ENCODE data around the gene SORCS1. TPM values are rescaled to one million over a fixed set of nuclear protein-coding genes. Genes with fewer than 3 reads are reported as not detected.

Gene SORCS1
- total and polyA plus RNA-seq, 4 donors, result 0.08 to 0.21 (median 0.09) TPM; not detected in 1

DNA sequence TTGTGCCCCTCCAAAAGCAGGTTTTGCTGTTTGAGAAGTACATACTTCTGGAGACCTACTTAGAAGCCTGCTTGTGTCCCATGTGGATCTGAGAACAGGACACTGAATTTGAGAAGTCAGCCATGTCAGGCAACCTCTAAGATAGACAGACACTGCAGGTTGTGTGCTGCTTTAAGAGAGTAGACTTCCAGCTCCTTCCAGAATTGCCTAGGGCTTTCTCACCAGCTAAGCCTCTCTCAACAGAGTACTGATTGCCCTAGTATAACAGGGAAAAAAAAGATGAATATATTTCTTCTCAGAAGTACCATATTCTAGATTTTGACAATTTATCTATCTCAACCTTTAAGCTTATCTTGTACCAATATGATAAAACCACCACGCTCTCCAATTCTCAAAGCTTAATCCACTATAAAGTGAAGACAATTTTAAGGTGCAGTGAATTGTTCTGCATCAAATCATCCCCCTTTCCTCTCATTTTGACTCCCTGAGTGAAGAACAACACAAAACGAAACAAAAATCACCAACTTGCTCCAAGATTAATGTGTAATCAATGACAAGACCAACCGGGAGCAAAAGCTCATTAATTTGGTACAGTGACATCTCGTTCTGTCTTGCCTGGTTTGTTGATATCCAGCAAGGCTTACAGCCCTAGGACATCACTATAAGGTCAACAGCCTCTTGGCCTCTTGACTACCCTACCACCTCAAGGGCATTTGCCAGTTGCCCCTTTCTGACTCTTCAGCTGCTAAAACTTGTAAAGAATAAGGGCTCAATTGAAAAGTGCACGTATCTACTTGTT is 214.6 kb downstream of the SORCS1 start:
- Histone ChIP-seq H3K9ac (ENCODE audit: low read depth in 1 of 2, low read length in 2 of 2) (no peak overlapping the region), H3K4me1 (ENCODE audit: control insufficient read depth in 4 of 4, insufficient read depth in 4 of 4, low read length in 3 of 4) (no peaks in the 10 kb centered on the region), H3K36me3 (ENCODE audit: control insufficient read depth in 4 of 4, insufficient read depth in 3 of 4, low read depth in 1 of 4, low read length in 3 of 4) (no peaks in the 10 kb centered on the region), H3K27me3 (ENCODE audit: control insufficient read depth in 4 of 4, insufficient read depth in 4 of 4, low read length in 3 of 4) (no peaks in the 10 kb centered on the region), H3K27ac (ENCODE audit: low read depth in 1 of 2, low read length in 2 of 2) (no peak overlapping the region), H3K9me3 (ENCODE audit: control insufficient read depth in 4 of 4, low read length in 3 of 4) (no peaks in the 10 kb centered on the region), H3K4me3 (ENCODE audit: low read depth in 1 of 3, low read length in 3 of 3) (no peak overlapping the region)
- 81% methylated on average over 5 of the region's 5 CpGs for WGBS
- no peak for DNase-seq (ENCODE audit: low spot score)
- TF ChIP-seq EGR1 (IDR thresholded peaks at IDR 0.05; ENCODE audit: low read depth in 2 of 2) (no peak), MAX (IDR thresholded peaks at IDR 0.05) (no peak), NR2F2 (IDR thresholded peaks at IDR 0.05) (no peak), TAF1 (conservative IDR thresholded peaks at IDR 0.05) (no peak), GABPA (IDR thresholded peaks at IDR 0.05 in 1 of 2, conservative IDR thresholded peaks at IDR 0.05 in 1 of 2) (no peak)

GRCh38 chr10:106947643-106948042 is 216.9 kb downstream of the SORCS1 start:
- Histone ChIP-seq H3K36me3 (ENCODE audit: control insufficient read depth in 4 of 4, insufficient read depth in 3 of 4, low read depth in 1 of 4, low read length in 3 of 4) (no peaks in the 10 kb centered on the region), H3K9me3 (ENCODE audit: control insufficient read depth in 4 of 4, low read length in 3 of 4) (no peaks in the 10 kb centered on the region), H3K27ac (ENCODE audit: low read depth in 1 of 2, low read length in 2 of 2) (no peak overlapping the region), H3K4me3 (ENCODE audit: low read depth in 1 of 3, low read length in 3 of 3) (no peak overlapping the region), H3K27me3 (ENCODE audit: control insufficient read depth in 4 of 4, insufficient read depth in 4 of 4, low read length in 3 of 4) (no peaks in the 10 kb centered on the region), H3K9ac (ENCODE audit: low read depth in 1 of 2, low read length in 2 of 2) (no peak overlapping the region), H3K4me1 (ENCODE audit: control insufficient read depth in 4 of 4, insufficient read depth in 4 of 4, low read length in 3 of 4) (no peaks in the 10 kb centered on the region)
- TF ChIP-seq ZBTB33 (IDR thresholded peaks at IDR 0.05) (no peak), GABPA (IDR thresholded peaks at IDR 0.05 in 1 of 2, conservative IDR thresholded peaks at IDR 0.05 in 1 of 2) (no peak), HNF4A (conservative IDR thresholded peaks at IDR 0.05) (no peak), RAD21 (IDR thresholded peaks at IDR 0.05) (no peak), ATF3 (IDR thresholded peaks at IDR 0.05) (no peak), EGR1 (IDR thresholded peaks at IDR 0.05; ENCODE audit: low read depth in 2 of 2) (no peak), NR2F2 (IDR thresholded peaks at IDR 0.05) (no peak)
- WGBS, result 96% methylated on average over 3 of the region's 3 CpGs
- DNase-seq (ENCODE audit: low spot score), result no peak

DNA sequence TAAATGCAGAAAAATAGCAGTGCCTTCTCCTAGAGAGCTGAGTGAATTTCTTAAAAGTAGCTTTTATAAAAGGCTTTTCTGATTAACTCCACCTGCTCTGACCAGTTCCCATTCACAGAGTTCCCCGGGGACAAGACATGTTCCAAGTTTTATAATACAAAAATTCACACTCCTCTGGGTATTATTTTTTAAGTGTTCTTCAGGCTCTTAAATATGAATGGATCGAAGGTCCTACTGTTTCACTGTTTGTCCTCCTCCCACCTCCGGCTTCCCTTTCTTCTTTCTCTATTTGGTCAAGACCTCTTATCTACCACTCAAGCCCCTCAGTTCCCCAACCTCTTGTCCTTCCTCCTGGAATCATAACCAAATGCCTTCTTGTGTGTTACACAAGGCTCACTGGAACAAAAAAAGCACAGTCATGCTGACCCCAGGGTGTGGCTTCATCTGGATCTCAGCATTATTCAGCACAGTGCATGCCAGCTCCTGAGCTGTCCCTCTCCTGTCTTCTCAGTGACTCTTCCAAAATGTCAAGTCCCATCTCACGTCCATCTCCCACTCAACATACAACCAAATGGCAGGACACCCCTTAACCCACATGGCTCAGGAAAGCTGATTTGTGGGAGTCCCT is 222.4 kb downstream of the SORCS1 start:
- DNase-seq (ENCODE audit: low spot score), result no peak
- WGBS, result 87% methylated on average over 4 of the region's 4 CpGs
- no peak for TF ChIP-seq ZBTB33 (IDR thresholded peaks at IDR 0.05)
- no peak for TF ChIP-seq EGR1 (IDR thresholded peaks at IDR 0.05; ENCODE audit: low read depth in 2 of 2)
- TF ChIP-seq NR2F2 (IDR thresholded peaks at IDR 0.05), result no peak
- no peak for TF ChIP-seq RAD21 (IDR thresholded peaks at IDR 0.05)
- TF ChIP-seq MAX (IDR thresholded peaks at IDR 0.05), result no peak
- TF ChIP-seq TAF1 (conservative IDR thresholded peaks at IDR 0.05), result no peak
- TF ChIP-seq ATF3 (IDR thresholded peaks at IDR 0.05), result no peak
- no peak for TF ChIP-seq HNF4G (IDR thresholded peaks at IDR 0.05)
- TF ChIP-seq YY1 (IDR thresholded peaks at IDR 0.05), result no peak
- TF ChIP-seq JUND (IDR thresholded peaks at IDR 0.05), result no peak
- TF ChIP-seq SP1 (IDR thresholded peaks at IDR 0.05), result no peak
- TF ChIP-seq, protein P1, sequence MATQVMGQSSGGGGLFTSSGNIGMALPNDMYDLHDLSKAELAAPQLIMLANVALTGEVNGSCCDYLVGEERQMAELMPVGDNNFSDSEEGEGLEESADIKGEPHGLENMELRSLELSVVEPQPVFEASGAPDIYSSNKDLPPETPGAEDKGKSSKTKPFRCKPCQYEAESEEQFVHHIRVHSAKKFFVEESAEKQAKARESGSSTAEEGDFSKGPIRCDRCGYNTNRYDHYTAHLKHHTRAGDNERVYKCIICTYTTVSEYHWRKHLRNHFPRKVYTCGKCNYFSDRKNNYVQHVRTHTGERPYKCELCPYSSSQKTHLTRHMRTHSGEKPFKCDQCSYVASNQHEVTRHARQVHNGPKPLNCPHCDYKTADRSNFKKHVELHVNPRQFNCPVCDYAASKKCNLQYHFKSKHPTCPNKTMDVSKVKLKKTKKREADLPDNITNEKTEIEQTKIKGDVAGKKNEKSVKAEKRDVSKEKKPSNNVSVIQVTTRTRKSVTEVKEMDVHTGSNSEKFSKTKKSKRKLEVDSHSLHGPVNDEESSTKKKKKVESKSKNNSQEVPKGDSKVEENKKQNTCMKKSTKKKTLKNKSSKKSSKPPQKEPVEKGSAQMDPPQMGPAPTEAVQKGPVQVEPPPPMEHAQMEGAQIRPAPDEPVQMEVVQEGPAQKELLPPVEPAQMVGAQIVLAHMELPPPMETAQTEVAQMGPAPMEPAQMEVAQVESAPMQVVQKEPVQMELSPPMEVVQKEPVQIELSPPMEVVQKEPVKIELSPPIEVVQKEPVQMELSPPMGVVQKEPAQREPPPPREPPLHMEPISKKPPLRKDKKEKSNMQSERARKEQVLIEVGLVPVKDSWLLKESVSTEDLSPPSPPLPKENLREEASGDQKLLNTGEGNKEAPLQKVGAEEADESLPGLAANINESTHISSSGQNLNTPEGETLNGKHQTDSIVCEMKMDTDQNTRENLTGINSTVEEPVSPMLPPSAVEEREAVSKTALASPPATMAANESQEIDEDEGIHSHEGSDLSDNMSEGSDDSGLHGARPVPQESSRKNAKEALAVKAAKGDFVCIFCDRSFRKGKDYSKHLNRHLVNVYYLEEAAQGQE (IDR thresholded peaks at IDR 0.05), result no peak
- TF ChIP-seq HNF4A (conservative IDR thresholded peaks at IDR 0.05), result no peak

More for the DNA sequence above, 222.4 kb downstream of the SORCS1 start:
- Histone ChIP-seq H3K9me3 (ENCODE audit: control insufficient read depth in 4 of 4, low read length in 3 of 4) (no peaks in the 10 kb centered on the region), H3K9ac (ENCODE audit: low read depth in 1 of 2, low read length in 2 of 2) (no peak overlapping the region), H3K27me3 (ENCODE audit: control insufficient read depth in 4 of 4, insufficient read depth in 4 of 4, low read length in 3 of 4) (no peaks in the 10 kb centered on the region), H3K4me3 (ENCODE audit: low read depth in 1 of 3, low read length in 3 of 3) (no peak overlapping the region), H3K4me1 (ENCODE audit: control insufficient read depth in 4 of 4, insufficient read depth in 4 of 4, low read length in 3 of 4) (peaks cover 0 to 4% (median 2%) of the 10 kb centered on the region in 4 donors), H3K36me3 (ENCODE audit: control insufficient read depth in 4 of 4, insufficient read depth in 3 of 4, low read depth in 1 of 4, low read length in 3 of 4) (no peaks in the 10 kb centered on the region), H3K27ac (ENCODE audit: low read depth in 1 of 2, low read length in 2 of 2) (no peak overlapping the region)
